Activated CD4-positive, alpha-beta T cell treated with anti-CD3 and anti-CD28 coated beads, Interleukin-2, Interleukin-6, amounts not matched to agents 100 ng/mL and 50 ng/mL, durations not matched to agents 16 hours and 8 hours (primary cell): ENCODE data around the gene SYNDIG1.

Experiments
- DNase-seq: peaks from one replicate; pipeline ENCODE4 v3.0.0-alpha.2; 2020

The SYNDIG1 gene

DNA sequence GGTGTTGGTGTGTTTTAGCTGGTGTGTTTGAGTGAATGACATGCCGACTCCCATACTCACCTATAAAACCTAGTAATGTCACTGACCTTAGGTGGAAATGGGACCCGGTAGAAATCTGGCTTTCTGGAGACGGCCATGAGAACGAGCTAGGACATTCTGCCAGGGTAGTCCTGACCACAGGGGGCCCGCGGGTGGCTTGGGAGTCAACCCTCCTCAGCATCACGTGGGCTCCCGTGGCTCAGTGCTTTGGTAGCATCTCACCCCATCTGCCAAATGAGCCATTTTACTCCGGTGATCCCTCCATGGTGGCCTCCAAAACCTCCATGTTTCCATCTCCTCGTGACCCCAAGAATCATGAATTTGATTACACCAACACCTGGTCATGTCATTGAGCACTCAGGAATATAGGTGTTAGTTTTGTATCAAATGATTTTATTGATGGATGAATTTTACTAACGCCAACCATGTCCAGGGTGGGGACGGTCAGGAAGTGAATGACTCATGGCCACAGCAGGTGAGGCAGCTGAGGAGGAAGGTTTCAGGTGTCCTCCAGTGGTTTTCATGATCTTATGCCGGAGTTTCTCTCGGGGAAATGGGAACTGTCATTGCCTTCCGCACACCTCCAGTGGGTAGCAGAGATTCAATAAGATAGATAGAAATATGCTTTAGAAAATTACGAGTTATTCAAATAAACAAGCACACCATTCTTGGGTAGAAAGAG, 195.0 kb downstream of the SYNDIG1 start:
- no peak for DNase-seq

DNA sequence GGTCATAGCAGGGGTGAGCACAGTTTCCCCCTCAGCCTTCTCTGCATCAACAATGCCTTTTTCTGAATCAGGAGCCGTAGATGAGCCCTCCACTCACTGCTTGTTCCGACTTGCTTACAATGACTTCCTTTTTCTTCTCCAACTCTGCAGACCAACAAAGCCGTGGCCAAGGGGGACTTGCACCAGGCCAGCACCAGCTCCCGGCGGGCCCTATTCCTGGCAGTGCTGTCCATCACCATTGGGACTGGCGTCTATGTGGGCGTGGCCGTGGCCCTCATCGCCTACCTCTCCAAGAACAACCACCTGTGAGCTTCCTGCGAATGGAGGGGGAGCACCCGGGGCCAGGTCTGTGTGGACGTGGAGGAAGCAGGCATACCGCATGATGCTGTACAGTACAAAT, 195.8 kb downstream of the SYNDIG1 start:
- no peak for DNase-seq

- no peak for DNase-seq
These were observed 196.3 kb downstream of the SYNDIG1 start for GRCh38 chr20:24665741-24666191.

- DNase-seq = no peak
These were observed 198.4 kb downstream of the SYNDIG1 start for GRCh38 chr20:24667689-24668383.

DNA sequence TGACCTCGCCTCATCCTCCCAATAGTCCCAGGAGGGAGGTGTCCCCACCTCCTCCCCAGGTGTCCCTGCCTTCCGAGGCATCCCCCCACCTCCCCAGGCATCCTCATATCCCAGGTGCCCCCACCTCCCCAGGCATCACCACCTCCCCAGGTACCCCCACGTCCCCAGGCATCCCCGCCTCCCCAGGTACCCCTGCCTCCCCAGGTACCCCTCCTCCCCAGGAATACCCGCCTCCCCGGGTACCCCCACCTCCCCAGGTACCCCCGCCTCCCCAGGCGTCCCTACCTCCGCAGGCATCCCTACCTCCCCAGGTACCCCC, 198.9 kb downstream of the SYNDIG1 start:
- no peak for DNase-seq

DNA sequence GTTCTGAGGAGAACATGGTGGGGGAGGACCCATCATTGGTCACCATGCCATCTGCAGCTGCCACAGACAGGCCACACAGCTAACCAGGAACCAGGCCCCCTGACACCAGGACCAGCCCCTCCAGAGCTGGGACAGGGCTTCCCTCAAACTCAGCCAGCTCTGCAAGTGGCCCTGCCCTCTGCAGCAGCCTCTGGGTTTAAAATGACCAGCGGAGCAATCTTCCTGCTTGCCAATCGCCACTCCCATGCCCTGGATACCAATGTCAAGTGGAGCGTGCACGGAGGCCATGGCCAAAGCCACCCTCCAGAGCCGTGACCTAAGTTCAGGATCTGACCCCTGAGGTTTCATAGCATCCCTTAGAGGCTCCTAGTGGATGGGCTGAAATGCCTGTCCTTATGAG, 199.4 kb downstream of the SYNDIG1 start:
- DNase-seq = no peak

GRCh38 chr20:24669701-24670100, 200.3 kb downstream of the SYNDIG1 start:
- DNase-seq = no peak

DNA sequence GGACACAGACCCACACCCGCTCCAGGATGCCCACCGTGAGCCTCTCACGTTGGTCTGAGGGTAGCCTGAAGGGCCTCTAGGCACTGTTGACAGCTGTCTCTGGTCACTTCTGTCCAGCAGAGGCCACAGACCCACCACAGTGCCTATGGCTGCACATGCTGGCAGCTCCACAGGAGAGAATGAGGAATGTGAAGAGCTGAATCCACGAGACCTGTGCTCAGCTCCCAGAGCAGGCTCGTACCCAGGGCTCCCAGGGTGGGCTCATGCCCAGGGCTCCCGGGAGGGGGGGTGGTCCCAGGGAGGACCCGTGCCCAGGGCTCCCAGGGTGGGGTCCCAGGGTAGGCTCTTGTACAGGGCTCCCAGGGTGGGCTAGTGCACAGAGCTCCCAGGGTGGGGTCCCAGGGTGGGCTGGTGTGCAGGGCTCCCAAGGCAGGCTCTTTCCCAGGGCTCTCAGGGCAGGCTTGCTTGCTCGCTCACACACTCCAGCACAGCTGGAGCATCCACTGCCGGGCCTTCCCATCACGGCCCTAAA, 201.0 kb downstream of the SYNDIG1 start:
- DNase-seq = no peak

DNA sequence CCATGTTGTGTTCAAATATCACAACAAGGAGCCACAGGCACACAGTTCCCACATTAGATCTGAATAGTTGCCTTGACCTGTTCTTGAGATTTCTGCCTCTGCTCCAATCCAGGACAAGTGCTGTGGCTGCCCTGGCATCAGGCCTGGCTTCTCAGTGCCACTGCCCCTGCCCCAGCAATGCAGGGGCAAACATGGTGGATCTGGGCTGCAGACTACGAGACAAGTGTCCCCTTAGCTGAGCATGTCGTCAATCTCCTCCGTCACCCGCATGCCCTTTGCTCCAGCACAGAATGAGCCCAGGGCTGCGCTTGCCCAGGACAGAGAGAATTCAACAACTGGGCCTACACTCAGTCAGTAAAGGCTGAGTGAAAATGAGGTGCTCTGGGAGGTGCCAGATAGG, 201.6 kb downstream of the SYNDIG1 start:
- DNase-seq = no peak

DNA sequence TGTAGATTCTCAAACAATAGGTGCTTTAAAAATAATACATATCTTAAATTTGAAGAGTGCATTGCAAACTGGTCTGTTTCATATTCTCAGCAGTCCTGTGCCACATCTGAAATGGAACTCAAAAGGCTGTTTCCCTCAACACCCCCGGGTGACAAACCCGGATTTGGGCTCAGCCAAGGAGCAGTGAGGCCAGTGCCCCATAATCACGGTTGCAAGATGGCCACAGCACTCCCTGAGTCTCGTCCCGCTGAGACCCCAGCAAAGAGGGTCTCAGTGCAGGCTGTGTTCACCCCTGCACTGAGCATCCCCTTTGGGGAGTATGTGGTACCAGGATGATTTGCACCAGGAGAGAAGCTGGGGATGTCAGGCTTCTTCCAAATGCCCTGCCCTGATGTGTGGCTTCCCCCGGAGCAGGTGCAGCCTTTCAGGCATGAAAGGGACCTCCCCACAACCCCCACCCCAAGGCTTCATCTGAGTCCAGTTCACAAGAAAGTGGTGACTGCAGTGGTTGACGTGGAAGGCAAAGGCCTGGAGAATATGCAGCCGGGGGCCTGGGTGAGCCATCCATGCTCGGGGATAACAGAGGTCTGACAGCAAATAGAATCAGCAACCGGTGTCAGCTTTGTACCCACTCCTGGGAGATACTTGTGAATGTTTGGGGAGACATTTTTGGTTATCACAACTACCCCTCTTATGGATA, 202.9 kb downstream of the SYNDIG1 start:
- DNase-seq = no peak

DNA sequence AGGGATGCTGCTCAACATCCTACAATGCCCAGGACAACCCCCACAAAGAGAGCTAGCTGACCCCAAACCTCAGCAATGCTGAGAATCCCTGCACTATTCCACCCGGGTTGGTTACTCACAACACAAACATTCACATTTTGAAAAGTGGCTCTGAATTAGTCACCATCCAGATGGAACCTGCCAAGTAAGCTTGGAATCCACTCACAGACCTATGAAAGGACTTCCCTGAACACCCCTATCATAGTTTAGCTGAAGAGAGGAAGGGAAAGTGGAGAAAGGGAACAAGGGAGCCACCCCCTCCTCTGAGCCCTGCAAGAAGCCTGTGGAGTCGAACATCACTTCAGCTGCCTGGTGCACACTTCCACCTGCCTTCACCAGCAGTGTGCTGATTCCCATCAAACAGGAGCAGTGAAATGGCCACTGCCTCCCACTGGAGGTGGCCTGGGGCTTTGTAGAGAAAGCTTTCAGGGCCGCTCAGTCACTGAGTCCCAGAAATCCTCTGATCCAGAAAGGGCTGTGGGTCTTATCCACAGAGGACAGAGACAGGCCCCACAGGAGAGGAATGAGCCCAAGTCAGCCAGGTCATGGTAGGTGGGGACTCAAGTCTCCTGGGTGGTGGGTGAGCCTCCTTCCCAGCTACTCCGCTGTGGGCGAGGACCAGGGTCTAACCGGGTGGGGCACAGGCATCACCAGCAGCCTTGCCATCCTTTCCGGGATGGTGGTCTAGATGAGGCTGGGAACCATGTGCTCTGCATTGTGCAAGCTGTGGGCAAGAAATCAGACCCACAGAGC, 203.7 kb downstream of the SYNDIG1 start:
- no peak for DNase-seq

GRCh38 chr20:24673678-24674570, 204.5 kb downstream of the SYNDIG1 start:
- no peak for DNase-seq

DNA sequence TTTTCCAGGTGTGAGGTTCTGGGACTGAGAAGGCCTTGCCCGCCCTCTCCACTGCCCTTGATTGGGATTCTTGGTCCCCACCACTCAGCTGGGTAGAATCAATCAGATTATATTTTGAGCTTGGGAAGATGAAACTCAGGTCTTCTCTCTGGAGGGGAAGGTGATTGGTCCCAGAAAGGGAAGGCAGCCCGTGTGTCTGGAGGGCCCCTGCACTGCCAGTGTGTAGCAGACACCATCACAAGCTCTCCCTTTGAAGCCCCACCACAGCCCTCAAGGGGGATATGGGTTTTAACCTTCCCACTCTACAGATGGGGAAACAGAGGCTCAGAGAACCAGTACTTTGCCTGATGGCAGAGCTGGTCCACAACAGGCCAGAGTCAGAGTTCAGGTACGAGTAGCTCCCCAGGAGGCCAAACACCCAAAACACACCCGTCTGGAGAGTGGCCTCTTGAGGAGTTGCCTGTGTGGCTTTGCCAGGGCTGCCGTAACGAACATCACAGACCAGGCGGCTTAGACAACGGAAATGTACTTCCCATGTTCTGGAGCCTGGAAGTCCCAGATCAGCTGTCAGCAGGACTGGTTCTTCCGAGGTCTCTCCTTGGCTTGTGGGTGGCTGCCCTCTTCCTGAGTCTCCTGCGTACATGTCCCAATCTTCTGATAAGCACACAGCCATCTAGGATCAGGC, 205.6 kb downstream of the SYNDIG1 start:
- no peak for DNase-seq

DNA sequence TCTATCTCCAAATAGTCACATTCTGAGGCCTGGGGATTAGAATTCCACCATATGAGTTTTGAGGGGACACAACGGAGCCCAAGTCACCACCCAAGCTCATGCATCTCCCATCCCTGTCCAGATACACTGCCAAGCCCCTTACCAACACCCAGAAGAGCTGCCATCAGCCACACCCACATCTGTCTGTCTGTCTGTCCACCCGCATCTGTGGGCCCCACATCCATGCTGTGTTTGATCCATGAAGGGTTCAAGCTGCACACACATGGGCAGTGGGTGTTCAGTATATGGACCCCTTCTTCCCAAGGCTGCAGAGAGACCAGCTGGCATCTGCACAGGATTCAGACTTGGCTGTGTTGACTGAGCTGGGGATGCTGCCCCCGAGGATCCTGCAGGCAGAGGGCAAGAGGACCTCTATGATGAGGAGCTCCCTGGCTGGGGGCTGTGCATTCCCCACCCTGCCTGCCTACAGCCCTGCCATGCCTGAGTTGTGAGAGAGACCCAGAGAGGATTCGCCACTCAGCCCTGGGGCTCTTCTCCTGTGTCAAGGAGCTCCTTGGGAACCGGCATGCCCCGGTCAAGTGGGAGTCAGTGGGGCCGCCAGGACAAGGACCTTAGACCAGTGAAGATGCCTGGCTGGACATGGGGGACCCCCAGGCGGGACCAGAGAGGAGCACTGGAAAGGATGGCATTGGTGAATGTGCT, 206.4 kb downstream of the SYNDIG1 start:
- DNase-seq = no peak

GRCh38 chr20:24676353-24676977, 207.0 kb downstream of the SYNDIG1 start:
- no peak for DNase-seq

- DNase-seq = no peak
These were observed 207.5 kb downstream of the SYNDIG1 start for GRCh38 chr20:24676978-24677370.

DNA sequence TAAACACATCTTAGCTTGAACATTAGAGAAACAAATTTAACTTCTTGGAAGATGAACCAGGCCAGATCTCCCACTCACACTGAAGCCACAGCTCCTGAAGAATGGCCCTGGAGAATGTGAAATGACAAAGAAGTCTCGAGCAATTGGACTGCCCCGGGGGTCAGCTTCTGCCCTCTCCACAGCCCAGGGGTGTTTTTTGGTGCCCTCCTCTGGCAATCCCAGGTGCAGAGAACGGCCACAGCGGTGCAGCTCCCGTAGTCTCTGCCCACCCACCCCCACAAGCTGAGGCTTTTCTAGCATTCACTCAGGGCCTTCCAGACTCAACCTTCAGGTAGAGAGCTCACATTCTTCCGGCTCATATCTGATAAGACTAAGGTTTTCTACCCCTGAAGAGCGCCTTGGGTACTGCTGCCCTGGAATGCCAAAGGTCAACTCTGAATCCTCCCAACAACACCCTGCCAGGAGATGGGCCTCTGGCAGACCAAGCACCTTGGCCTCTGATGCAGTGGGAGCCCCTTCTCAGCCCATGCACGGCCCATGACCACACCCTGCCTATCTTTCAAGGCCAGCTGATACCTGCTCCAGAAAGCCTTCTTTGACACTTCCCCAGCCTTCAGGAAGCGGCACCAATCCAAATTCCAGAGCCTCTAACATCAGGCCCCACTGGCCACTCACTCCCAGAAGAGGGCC, 208.3 kb downstream of the SYNDIG1 start:
- DNase-seq = no peak

GRCh38 chr20:24678351-24679106, 209.1 kb downstream of the SYNDIG1 start:
- DNase-seq = no peak
